Erythroblast (primary cell): ENCODE data around the gene SEC23B.

Experiments
- GATA1 ChIP-seq: IDR thresholded peaks from 2 replicates; pipeline ENCODE4 v1.6.1; 2011; ENCODE audit warnings: low read depth, mild to moderate bottlenecking, control low read depth, low read length, moderate library complexity
- POLR2A ChIP-seq: IDR thresholded peaks from 2 replicates; pipeline ENCODE4 v1.6.1; 2011; ENCODE audit warnings: mild to moderate bottlenecking, low read length

DNA sequence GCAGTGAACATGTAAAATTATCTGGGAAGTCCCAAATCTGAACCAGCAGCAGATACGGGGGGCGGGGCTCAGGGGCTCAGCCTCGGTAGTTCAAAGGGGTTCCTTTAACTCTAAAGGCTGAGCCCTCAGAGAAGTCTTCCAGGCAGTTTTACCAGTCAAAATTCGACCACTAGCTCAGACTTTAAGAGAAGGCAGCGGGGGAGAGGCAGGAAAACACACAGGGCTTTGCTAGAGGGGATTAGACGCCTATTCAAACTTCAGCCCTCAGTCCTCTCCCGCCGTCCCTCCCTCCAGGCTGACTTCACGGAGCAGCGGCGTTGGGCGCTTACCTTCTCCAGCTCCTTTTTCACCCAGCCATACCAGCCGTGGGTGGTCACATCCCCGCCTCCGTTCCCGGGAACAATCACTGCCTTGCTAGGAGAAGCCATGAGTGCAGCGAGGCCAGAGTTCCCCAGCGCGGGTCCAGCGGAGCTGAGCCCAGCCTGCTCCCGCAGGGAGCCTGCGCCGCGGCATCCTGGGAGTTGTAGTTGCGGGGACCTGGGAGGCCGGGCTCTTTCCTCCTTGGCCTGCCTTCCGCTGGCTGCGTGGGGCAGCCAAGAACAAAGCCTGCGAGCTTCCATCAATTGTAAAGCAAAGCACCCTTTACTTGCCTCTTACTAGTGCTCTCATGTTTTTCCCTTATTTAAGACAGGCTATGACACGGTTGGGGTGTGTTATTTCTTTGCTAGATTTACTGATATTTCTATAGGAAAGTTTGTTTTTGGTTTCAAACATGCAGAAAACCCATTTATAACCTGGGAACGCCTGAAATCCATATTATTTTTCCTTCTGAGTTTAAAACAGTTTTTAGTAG lies 10.8 kb upstream of the SEC23B start, which contains the start of gene RBBP9:
- TF ChIP-seq POLR2A (peak; percentile 21), GATA1 (no peak)
